Measurements from ENCODE around the gene RIPPLY3.
"Not testable (repeated sequence)": the region's sequence is repeated elsewhere in the genome, so short reads cannot be mapped to it uniquely, and the experiment has no call there.

RIPPLY3 gene

GRCh38 chr21:37001441-37001840 lies 5.1 kb upstream of the RIPPLY3 start:
- H4K20me1 ChIP-seq (ENCODE audit: insufficient read depth, low read length) = no peaks in the 10 kb centered on the region
- no peak for ATAC-seq (ENCODE audit: insufficient read depth, low read depth)

GRCh38 chr21:37002851-37003250 lies 3.7 kb upstream of the RIPPLY3 start:
- not testable (repeated sequence) for H3K4me1 ChIP-seq (ENCODE audit: insufficient read depth, low read length); H3K9ac ChIP-seq (ENCODE audit: low read depth, low read length); H3K9me3 ChIP-seq (ENCODE audit: insufficient read depth, low read length, severe bottlenecking); DNase-seq; H3K27me3 ChIP-seq (ENCODE audit: insufficient read depth, low read length, poor library complexity); H3K79me2 ChIP-seq (ENCODE audit: insufficient read depth, low read length); H4K20me1 ChIP-seq (ENCODE audit: insufficient read depth, low read length); H2AFZ ChIP-seq (ENCODE audit: low read depth, low read length); H3K4me2 ChIP-seq (ENCODE audit: insufficient read depth, low read length); H3K36me3 ChIP-seq (ENCODE audit: insufficient read depth, low read length); H3K27ac ChIP-seq (ENCODE audit: low read length); H3K4me3 ChIP-seq (ENCODE audit: low read depth in 1 of 2, low read length in 2 of 2); ATAC-seq (ENCODE audit: insufficient read depth, low read depth)

More at GRCh38 chr21:37001441-37001840, 5.1 kb upstream of the RIPPLY3 start:
- Histone ChIP-seq H3K4me3 (ENCODE audit: low read depth in 1 of 2, low read length in 2 of 2) (no peak overlapping the region), H3K9ac (ENCODE audit: low read depth, low read length) (no peak overlapping the region), H3K79me2 (ENCODE audit: insufficient read depth, low read length) (no peaks in the 10 kb centered on the region), H3K4me2 (ENCODE audit: insufficient read depth, low read length) (no peak overlapping the region), H3K27me3 (ENCODE audit: insufficient read depth, low read length, poor library complexity) (no peaks in the 10 kb centered on the region), H2AFZ (ENCODE audit: low read depth, low read length) (no peak overlapping the region), H3K27ac (ENCODE audit: low read length) (no peak overlapping the region), H3K36me3 (ENCODE audit: insufficient read depth, low read length) (no peaks in the 10 kb centered on the region), H3K9me3 (ENCODE audit: insufficient read depth, low read length, severe bottlenecking) (no peaks in the 10 kb centered on the region), H3K4me1 (ENCODE audit: insufficient read depth, low read length) (peaks cover 3% of the 10 kb centered on the region; the same call in 1 of the 2 replicates)
- DNase-seq = no peak
- no peak for TF ChIP-seq CTCF (IDR thresholded peaks at IDR 0.05; ENCODE audit: borderline replicate concordance, extremely low read depth, low read length, poor library complexity, severe bottlenecking)
- TF ChIP-seq EZH2 (IDR thresholded peaks at IDR 0.05; ENCODE audit: borderline replicate concordance, low read depth, low read length, severe bottlenecking) = no peak

- H3K9ac ChIP-seq (ENCODE audit: low read depth, low read length); H3K4me1 ChIP-seq (ENCODE audit: insufficient read depth, low read length); DNase-seq; H3K27me3 ChIP-seq (ENCODE audit: insufficient read depth, low read length, poor library complexity); H3K9me3 ChIP-seq (ENCODE audit: insufficient read depth, low read length, severe bottlenecking); H3K36me3 ChIP-seq (ENCODE audit: insufficient read depth, low read length); H3K4me2 ChIP-seq (ENCODE audit: insufficient read depth, low read length); H2AFZ ChIP-seq (ENCODE audit: low read depth, low read length); H3K79me2 ChIP-seq (ENCODE audit: insufficient read depth, low read length); H3K27ac ChIP-seq (ENCODE audit: low read length); H3K4me3 ChIP-seq (ENCODE audit: low read depth in 1 of 2, low read length in 2 of 2); H4K20me1 ChIP-seq (ENCODE audit: insufficient read depth, low read length); ATAC-seq (ENCODE audit: insufficient read depth, low read depth): not testable (repeated sequence)
Observed at GRCh38 chr21:37003917-37004316, 2.6 kb upstream of the RIPPLY3 start.

- H2AFZ ChIP-seq (ENCODE audit: low read depth, low read length) = no peak overlapping the region
- no peak overlapping the region for H3K4me2 ChIP-seq (ENCODE audit: insufficient read depth, low read length)
- no peak for TF ChIP-seq CTCF (IDR thresholded peaks at IDR 0.05; ENCODE audit: borderline replicate concordance, extremely low read depth, low read length, poor library complexity, severe bottlenecking)
- TF ChIP-seq EZH2 (IDR thresholded peaks at IDR 0.05; ENCODE audit: borderline replicate concordance, low read depth, low read length, severe bottlenecking) = no peak
- H3K9ac ChIP-seq (ENCODE audit: low read depth, low read length) = no peak overlapping the region
- no peak for ATAC-seq (ENCODE audit: insufficient read depth, low read depth)
- H3K9me3 ChIP-seq (ENCODE audit: insufficient read depth, low read length, severe bottlenecking) = no peaks in the 10 kb centered on the region
- H4K20me1 ChIP-seq (ENCODE audit: insufficient read depth, low read length) = no peaks in the 10 kb centered on the region
- no peaks in the 10 kb centered on the region for H3K36me3 ChIP-seq (ENCODE audit: insufficient read depth, low read length)
- H3K27me3 ChIP-seq (ENCODE audit: insufficient read depth, low read length, poor library complexity) = no peaks in the 10 kb centered on the region
- H3K27ac ChIP-seq (ENCODE audit: low read length) = no peak overlapping the region
- H3K4me3 ChIP-seq (ENCODE audit: low read depth in 1 of 2, low read length in 2 of 2) = no peak overlapping the region
- H3K4me1 ChIP-seq (ENCODE audit: insufficient read depth, low read length) = peaks cover 17% of the 10 kb centered on the region
- no peak for DNase-seq
- H3K79me2 ChIP-seq (ENCODE audit: insufficient read depth, low read length) = no peaks in the 10 kb centered on the region
Observed at GRCh38 chr21:37005548-37006485, 685 bp upstream of the RIPPLY3 start.

Measured in DND-41 (cell line).